GM18505 (cell line): ENCODE results near the gene NDST3.
"Not testable (repeated sequence)": the region's sequence is repeated elsewhere in the genome, so short reads cannot be mapped to it uniquely, and the experiment has no call there.

Experiments used
- ATAC-seq: cut with Tn5 transposase; IDR thresholded peaks from one replicate; pipeline ENCODE4 v1.9.1; 2021; ENCODE audit not compliant: unreplicated experiment
- POLR2A ChIP-seq: IDR thresholded peaks from 4 replicates; pipeline ENCODE4 v1.6.1; 2011; ENCODE audit warnings: borderline replicate concordance; ENCODE audit not compliant: insufficient read depth, insufficient read length; ENCODE audit errors: extremely low read depth

Gene NDST3

DNA sequence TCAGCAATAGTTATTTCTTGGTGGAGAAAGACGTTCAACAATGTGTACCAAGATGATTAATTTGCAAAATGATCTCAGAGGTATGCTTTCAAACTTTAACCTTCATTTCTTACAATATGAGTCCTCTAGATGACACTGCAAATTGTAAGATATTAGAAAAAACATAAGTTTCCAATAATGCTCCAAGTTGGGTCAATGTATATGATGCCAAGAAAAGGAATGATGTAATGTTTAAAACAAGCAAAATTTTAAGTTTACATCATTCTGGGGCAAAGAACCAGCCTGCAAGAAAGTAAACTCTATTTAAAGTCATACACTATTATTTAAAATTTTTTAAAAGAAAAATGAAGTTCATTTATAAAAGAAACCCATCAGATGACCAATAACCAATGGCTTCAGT lies 262.4 kb downstream of the NDST3 start:
- no peak for TF ChIP-seq POLR2A
- ATAC-seq = no peak

DNA sequence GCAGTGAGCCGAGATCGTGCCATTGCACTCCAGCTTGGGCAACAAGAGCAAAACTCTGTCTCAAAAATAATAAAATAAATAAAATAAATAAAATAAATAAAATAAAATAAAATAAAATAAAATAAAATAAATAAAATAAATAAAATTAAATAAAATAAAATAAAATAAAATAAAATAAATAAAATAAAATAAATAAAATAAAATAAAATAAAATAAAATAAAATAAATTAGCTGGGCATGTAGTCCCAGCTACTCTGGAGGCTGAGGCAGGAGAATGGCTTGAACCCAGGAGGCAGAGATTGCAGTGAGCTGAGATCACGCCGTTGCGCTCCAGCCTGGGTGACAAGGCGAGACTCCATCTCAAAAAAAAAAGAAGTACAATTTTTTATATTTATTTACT lies 265.3 kb downstream of the NDST3 start:
- ATAC-seq = not testable (repeated sequence)

DNA sequence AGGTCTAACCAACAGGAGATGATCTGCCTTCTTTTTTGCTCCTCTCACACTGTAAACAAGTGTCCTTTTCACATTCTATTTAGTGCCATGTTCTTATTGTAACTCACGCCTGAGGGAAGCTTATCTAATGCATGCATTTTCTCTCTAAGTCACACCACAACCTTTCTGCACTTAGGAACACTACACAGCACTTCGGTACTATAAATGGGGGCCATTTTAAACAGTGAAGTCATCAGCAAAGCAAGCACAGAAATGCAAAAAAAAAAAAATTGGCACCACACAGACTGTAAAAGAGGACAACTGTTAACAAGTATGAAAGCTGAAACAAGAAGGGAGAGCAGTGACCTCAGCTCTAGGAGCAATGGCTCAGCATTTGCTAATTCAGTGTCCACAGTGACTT lies 273.4 kb downstream of the NDST3 start:
- TF ChIP-seq POLR2A = no peak
- ATAC-seq = no peak
